Neural cell (in vitro differentiated cells): ENCODE measurements around the gene DAAM2.

Experiments
- CTCF ChIP-seq: fragments of 450-650 bp; IDR thresholded peaks from 2 replicates; pipeline ENCODE4 v1.5.1; 2014; ENCODE audit warnings: antibody characterized with exemption, mild to moderate bottlenecking, moderate library complexity; ENCODE audit not compliant: poor library complexity, severe bottlenecking
- EP300 ChIP-seq: fragments of 450-650 bp; conservative IDR thresholded peaks from 2 replicates; pipeline ENCODE4 v1.6.1; 2014; ENCODE audit warnings: antibody characterized with exemption, mild to moderate bottlenecking, moderate library complexity; ENCODE audit not compliant: poor library complexity, severe bottlenecking
- EZH2 ChIP-seq: fragments of 200-600, 300-800 bp; shearing (Covaris generic), sonication (generic); IDR thresholded peaks from 2 replicates; pipeline ENCODE4 v1.6.1; 2014; ENCODE audit warnings: antibody characterized with exemption, low read length, borderline replicate concordance, mild to moderate bottlenecking; ENCODE audit not compliant: insufficient read depth, poor library complexity, severe bottlenecking
- POLR2AphosphoS5 ChIP-seq: IDR thresholded peaks from 2 replicates; pipeline ENCODE4 v1.6.1; 2012
- REST ChIP-seq: IDR thresholded peaks from 2 replicates; pipeline ENCODE4 v1.6.1; 2012; ENCODE audit warnings: borderline replicate concordance

GRCh38 chr6:39855356-39855995, 63.3 kb downstream of the DAAM2 start:
- TF ChIP-seq CTCF (no peak), REST (no peak), POLR2AphosphoS5 (no peak), EP300 (no peak), EZH2 (no peak)
